Measurements from ENCODE around the gene MANSC1.
"Not testable (repeated sequence)": the region's sequence is repeated elsewhere in the genome, so short reads cannot be mapped to it uniquely, and the experiment has no call there.

MANSC1 gene

DNA sequence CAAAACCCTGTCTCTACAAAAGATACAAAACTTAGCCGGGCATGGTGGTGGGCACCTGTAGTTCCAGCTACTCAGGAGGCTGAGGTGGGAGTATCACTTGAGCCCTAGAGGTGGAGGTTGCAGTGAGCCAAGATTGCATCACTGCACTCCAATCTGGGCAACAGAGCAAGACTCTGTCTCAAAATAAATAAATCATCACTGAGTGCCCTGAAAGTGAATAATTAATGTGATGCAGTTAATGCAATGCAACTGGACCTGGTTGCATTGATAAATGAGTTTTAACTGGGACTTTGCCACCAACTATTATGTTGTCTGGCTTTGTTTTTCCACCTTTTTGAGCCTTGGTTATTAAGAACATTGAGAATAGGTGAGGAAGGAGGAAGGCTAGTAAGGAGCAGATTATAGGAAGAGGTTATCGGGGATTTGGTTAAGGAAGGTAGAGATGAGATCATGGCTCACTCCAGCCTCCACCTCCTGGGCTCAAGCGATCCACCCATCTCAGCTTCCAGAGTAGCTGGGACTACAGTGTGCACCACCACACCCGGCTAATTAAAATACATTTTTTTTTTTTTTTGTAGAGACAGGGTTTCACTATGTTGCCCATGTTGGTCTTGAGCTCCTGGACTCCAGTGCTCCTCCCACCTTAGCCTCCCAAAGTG is 14.9 kb upstream of the MANSC1 start:
- DNase-seq: no peak

DNA sequence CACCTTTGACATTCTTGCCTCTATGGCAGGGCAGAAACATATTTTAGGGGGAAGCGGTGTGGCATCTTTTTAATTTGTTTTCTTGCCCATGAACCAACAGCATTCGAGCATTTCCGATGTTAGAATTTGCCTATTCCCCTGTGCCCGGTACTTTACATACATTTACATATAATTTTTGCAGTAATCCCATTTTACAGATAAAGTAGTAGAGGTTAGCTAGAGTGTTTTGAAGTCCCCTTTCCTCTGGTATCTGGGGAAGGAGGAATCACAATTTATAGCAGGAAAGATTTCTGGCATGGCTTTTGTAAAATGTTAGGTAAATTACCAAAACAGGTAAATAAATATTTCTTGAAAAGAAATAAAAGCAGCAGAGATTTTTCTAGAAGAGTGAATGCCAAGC is 8.5 kb upstream of the MANSC1 start:
- DNase-seq: no peak

DNA sequence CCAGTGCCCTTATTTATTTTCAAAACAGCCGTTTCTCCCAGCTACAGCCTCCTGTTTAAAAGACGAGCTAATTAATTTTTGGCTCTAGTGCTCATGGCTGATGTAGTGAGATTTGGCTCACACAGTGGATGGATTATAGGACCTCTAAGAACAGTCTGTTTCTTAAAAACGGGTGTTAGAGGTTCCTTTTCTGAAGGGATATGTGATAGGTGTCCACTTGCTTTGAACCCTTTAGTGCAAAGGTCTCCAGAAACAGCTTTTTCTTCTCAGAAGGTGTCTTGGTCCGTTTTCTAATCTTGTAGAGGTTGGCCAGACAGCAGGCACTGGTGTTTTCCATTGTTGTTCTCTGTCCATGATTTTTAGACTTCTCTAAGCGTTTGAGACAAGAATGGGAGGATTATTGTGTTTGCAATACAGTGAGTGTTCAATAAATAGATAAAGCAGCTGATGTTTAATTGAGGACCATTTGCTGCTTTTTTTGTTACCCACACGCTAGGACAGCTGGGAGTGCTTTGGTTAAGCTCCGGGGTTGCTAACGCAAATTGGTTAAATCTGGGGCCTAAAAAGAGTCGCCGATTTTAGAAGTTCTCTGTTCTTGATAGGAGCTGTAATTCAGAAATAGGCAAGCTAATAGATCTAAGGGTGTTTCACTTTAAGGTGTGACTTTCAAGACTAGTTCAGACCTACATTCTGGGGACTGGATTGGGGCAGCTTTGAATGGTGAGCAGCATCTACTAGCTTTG is 7.8 kb upstream of the MANSC1 start:
- DNase-seq: no peak

DNA sequence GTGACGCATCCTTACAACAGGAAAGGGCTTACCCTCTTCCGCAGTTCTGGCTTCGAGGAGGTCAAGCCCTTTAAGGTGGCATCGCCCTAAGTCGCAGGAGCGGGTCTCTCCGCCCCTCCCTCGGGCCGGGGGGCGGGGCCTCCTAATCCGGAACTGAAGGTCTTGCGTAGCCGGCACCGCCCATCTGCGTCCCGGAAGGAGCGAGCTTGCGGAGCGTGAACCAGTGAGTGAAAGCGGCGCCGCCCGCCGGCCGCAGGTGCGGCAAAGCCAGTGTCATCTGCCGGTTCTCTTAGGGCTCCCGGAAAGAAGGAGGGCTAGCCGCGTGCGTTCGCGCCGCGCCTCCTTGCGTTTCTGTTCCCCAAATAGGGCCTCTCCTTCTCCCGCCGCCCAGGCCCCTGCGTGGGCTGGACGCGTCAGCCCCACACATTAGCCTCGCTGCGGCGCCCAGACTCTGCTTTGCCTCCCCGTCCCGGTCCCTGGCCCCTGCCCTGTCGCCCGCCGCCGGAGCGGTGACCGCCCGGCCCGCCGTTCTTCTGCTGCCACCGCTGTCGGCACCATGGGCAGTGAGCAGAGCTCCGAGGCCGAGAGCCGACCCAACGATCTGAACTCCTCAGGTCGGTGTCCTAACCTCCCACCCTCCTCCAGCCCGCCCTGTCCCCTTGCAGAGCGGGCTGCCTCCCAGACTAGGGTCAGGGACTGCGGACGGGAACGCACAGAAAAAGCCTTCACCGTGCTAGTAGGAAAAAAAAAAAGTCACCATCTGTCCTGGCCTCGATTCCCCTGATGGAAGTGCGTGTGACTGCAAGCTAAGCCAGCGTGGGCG is 7.1 kb upstream of the MANSC1 start, which contains the start of gene BORCS5:
Gene BORCS5, plus strand, starts transcription at position 183 of the 823 bp plus-strand sequence. Its CDS starts 374 bp downstream, at position 557.
- peak; percentile 97 for DNase-seq

DNA sequence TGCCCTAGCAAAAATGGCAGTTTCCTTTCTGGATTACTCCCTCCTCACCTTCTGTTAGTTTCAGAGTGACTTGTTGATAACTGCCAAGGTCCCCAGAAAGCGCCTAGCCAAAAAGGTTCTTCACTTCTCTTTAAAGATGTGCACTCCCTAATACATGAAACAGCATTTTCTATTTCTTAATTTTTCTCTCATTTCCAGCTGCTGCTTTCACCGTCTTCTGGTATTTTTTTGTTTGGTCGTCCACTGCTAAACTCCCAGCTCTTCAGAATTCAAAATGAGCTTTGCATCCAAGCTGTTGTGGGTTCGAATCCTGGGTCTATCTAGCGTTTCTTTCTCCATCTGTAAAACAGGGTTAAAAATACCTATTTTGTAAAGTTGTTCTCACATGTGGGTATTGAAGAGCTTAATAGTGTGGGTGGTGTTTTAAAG is 6.4 kb upstream of the MANSC1 start:
- DNase-seq: no peak

DNA sequence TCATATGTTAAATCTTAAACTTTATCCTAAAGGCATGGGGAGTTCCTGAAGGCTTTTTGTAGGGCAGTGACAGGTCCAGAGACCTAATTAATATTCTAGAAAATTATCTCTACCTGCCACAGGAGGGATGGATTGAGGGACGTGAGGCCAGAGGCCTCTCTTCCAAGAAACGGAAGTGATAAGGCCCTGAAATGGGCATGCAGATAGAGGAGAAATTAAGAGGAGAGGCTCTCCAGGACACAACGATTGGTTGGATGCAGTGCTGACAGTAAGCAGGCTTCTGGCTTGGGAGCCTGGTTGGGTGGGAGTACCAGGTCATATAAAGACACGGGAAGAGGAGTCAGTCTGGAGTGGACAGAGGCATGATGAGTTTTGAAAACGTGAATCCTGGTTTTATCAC is 3.8 kb upstream of the MANSC1 start:
- no peak for DNase-seq

DNA sequence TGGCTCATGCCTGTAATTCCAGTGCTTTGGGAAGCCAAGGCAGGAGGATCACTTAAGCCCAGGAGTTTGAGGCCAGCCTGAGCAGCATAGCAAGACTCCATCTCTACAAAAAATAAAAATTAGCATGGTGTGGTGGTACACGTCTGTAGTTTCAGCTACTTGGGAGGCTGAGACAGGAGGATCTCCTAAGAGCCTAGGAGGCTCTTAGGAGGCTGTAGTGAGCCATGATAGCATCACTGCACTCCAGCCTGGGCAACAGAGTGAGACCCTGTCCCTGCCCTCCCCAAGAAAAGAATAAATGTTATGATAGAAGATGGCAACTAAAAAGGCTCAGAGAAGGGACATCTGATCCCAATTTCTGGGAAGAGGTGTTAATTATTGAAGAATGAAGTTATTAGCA is 3.2 kb upstream of the MANSC1 start:
- no peak for DNase-seq

DNA sequence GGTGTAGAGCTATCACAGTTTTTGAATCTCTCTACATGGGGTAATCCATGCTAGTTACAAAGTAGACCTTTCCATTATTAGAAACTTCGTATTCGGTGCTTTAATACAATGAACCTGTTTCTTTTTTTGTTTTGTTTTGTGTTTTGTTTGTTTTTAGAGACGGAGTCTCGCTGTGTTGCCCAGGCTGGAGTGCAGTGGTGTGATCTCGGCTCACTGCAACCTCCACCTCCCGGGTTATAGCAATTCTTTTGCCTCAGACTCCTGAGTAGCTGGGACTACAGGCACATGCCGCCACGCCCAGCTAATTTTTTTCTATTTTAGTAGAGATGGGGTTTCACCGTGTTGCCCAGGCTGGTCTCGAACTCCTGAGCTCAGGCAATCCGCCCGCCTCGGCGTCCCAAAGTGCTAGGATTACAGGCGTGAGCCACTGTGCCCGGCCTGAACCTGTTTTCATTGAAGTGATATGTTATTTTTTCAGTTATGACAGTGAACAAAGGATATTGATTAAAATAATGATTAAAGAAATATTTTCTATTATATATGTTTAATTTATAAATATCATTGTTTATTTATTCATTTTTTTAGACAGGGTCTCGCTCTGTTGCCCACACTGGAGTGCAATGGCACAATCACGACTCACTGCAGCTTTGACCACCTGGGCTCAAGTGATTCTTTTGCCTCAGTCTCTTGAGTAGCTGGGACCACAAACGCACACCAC is 1.6 kb upstream of the MANSC1 start:
- DNase-seq: not testable (repeated sequence)

DNA sequence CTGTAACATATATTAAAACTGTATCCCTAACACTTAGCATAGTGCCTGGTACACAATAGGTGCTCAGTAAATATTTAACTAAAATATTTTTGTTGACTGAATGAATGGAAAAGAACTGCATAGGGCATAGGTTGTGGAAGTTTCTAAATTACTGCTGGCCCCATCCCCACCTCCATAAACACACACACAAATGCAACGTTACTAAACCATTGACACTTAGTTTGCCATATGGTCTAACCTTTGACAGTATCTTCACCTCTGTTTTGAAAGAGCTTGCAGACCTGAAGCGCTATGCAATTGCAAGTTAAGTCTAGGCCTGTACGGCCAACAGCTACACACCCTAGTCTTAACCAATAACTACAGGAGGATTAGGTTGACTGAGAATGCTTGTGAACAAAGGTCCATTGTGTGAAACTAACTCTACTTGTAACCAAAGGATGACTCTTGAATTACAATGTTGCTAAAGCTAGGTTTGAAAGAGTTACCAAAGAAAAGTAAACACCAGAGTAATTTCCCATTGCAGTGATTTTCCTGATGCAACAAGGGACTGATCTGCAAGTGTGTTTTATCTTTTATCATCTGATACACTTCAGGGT is 924 bp upstream of the MANSC1 start:
- DNase-seq: no peak

DNA sequence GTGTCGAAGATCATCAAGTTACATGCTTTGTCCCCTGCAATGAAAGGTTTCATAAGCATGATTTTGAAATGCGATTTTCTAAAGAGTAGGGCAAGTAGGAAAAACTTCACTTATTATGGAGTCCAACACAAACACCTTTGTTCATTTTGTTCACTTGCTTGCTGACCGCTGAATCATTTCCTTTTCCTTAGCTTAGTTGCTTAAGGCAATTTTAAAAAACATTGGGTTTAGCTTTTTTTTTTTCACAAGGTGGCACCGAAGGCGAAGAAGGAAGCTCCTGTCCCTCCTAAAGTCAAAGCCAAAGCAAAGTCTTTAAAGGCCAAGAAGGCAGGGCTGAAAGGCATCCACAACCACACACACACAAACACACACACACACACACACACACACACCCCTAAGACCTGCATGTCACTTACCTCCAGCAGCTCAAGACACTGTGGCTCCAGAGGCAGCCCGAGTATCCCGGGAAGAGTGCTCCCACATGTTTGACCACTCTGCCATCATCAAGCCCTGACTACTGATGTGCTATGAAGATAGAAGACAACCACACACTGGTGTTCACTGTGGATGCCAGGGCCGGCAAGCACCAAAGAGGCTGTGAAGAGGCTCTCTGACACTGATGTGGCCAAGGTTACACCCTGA is 11.4 kb downstream of the MANSC1 start:
- no peak for DNase-seq

DNA sequence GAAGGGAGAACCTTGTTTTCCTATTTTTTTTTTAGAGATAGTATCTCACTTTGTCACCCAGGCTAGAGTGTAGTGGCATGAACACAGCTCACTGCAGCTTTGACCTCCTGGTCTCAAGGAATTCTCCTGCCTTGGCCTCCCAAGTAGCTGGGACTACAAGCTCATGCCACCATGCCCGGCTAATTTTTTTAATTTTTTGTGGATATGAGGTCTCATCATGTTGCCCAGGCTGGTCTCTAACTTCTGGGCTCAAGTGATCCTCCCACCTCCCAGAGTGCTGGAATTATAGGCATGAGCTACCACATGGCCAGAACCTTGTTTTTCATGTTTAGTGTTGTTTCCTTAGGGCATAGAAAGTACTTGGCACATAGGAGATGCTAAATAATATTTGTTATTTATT is 13.5 kb downstream of the MANSC1 start:
- no peak for DNase-seq

DNA sequence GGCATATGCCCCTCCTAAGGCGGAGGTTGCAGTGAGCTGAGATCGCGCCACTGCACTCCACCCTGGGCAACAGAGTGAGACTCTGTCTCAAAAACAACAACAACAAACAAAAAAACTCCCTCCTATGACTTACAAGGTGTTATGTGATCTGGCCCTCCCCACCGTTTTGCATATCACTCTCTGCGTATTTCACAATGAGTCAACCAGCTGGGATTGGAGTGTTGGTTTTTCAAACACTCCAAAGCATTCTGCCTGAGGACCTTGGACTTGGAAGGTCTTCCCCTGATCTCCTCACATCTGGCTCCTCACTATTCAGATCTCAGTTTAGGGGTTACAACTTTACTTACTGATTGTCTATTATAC is 14.0 kb downstream of the MANSC1 start:
- no peak for DNase-seq

DNA sequence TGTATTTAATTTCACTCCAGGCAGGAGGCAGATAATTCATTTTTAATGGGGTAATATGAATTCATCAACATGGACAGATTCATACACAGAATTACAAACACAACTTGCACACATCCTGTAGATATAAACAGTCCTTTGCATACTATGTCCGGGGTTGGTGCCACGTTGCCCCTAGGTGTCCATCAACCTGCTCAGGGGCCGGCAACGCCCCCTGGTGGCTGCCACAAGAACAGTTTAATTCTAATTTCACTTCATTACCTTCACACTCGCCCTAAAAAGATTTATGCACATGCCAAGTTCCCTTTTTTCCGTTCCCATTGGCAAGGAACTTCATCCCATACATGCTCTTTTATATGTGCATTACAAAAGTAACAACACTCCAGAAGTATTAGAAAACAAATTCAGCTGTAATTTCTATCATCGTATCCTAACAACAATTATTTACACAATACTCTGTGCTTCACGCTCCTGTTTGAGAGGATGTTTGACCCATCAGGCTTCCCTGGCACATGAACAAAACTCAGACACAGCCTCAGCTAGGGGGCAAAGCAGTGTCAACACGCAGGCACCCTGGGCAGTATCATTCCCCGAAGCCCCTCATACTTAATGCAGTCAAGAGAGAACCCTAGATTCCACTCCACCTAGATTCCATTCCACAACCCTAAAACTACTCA is 15.5 kb downstream of the MANSC1 start:
- peak; percentile 30 for DNase-seq

DNA sequence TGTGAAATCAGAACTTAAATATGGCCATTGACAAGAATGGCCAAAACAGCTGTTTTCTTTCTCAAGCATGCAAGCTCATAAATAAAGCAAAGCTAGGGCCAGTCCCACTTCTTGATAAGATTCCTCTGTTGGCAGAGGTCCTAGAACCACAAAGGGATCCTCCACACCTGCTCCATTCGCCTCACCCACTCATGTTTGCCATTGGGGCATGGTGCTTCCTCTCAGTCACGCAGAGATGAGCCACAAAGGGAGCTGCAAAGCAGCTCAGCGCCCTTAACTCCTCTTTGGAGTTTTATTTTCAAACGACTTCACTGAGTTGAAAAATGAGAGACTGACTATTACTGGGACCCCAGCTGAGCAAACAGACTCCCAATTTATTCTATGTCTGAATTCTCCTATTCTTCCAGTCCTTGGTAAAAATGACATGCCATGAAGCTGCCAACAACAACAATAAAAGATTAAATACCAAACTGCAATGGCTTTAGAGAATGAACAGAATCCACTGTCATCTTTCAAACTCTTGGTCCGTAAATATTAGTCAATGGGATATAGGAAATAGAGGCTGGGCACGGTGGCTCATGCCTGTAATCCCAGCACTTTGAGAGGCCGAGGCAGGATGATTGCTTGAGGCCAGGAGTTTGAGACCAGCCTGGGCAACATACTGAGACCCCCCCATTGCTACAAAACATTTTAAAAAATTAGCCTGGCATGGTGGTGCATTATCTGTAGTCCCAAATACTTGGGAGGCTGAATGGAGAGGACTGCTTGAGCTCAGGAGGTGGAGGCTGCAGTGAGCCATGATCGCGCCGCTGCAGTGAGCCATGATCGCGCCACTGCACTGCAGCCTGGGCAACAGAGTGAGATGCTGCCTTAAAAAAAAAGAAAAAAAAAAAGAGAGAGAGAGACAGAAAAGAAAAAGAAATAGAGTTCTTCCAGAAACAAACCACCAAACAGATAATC is 16.4 kb downstream of the MANSC1 start:
- DNase-seq: no peak

DNA sequence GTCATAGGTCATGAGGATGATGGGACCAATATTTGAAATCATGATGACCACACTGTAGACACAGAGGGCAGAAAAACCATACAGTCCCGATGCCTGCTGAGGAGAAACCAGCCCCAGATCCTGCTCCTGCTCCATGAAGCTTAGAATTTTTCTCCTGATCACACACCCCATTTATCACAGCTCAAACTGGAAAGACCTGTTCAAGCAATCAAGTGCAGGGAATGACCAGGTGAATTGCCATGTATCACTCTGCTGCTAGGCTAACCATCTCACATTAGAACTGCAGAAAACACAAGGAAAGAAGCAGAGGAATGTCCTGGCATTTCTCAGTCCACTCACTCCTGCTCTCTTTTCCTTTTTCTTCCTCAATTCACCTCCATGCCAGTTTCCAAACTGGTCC is 18.1 kb downstream of the MANSC1 start:
- DNase-seq: no peak

DNA sequence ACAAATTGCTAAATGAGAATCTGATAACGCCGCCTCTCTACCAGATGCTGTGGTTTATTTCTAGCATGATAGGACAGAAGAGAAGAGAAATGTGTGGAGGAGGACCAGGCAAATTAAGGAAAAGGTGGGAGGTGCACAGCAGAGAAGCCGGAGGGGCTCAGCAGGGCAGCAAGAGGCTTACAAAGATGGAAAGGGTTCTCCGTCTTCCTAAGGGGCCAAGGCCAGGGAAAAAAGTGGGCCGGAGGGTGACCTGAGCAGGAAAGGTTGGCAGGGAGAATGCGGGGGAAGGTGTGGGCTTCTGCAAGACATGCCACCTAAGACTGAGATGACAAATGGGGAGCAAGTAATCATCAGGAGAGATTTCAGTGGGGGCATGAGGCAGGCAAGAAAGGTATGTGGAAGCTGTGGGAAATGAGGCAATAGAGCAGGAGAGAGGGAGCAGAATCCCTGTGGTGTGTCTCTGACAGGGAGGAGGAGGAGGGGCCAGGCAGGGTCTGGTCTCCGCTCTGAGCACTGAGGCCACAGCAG is 18.7 kb downstream of the MANSC1 start:
- DNase-seq: no peak

DNA sequence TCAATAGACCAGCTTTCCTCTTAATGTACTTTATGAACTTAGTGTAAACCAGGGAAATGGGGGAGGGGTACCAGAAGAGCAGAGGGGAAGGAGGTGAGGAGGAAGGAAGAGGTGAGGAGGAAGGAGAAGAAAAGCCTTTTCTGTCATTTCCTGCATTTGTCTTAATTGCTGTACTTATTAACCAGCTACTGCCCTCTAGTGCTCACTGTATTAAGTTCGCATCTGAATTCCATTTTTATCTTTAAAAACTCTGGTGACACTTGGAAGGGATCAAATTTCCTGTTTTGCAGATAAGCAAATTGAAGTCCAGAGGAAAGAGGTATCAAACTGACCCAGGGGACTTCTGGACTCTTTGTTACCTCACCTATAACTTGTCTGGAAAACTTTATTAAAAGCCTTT is 22.2 kb downstream of the MANSC1 start:
- no peak for DNase-seq

DNA sequence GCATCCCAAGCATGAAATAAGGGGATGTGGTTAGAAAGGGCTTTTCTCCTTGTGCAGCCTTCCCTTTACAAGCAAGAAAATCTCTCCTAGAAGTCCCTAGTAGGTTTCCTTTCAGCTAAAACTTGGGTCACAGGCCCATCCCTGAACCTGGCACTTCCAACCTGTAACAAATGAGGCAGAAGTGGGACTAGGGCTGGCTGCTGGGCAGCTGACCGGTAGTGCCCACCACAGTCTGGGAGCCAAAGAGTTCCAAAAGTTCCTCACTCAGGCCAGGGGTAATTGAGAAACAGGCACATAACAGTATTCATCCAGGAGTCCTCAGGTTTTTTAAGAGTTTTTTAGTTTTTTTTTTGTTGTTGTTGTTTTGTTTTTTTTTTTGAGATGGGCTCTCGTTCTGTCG is 23.8 kb downstream of the MANSC1 start:
- no peak for DNase-seq

DNA sequence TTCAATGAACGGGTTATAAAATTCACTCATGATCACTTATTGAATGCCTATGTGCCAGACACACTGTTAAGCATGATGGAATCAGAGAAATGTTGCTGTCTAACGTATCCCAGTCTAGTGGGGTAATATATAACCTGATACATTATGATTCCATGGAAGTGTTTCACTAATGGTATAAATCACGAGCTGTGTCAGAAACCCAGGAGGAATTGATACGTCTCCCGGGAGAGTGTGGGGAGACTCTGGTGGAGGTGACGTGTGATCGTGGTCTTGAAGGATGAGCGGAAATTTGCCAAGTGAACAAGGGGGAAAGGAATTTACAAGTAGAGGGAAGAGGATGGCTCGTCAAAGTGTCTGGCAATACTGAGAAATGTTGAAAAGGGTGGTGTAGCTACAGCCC is 26.5 kb downstream of the MANSC1 start:
- no peak for DNase-seq

DNA sequence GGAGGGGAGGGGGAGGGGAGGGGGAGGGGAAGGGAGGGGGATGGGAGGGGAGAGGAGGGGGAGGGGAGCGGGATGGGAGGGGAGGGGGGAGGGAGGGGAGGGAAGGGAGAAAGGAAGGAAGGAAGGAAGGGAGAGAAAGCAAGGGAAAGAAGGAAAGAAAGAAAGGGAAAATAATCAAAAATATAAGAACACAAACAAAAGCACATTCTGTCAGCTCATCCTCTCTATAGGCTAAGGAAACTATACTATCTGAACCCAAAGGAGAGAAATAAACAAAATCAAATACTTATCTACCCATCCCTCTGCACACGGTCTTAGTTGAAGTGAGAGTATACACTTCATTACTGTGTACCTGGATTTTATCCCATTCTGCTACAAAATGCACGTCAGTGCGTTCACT is 26.9 kb downstream of the MANSC1 start:
- DNase-seq: no peak
